ENCODE measurements around the gene DCLRE1A. TPM values are rescaled to one million over a fixed set of nuclear protein-coding genes. Genes with fewer than 3 reads are reported as not detected.
A peak's percentile ranks its signal among the peaks of the same experiment; 100 is the strongest.

The DCLRE1A gene
- total and polyA plus RNA-seq, 2 of the 13 experiments (the other 11 are each of a cell fraction or from before 2014, with no cell fraction given): 6.2 to 19.6 TPM

DNA sequence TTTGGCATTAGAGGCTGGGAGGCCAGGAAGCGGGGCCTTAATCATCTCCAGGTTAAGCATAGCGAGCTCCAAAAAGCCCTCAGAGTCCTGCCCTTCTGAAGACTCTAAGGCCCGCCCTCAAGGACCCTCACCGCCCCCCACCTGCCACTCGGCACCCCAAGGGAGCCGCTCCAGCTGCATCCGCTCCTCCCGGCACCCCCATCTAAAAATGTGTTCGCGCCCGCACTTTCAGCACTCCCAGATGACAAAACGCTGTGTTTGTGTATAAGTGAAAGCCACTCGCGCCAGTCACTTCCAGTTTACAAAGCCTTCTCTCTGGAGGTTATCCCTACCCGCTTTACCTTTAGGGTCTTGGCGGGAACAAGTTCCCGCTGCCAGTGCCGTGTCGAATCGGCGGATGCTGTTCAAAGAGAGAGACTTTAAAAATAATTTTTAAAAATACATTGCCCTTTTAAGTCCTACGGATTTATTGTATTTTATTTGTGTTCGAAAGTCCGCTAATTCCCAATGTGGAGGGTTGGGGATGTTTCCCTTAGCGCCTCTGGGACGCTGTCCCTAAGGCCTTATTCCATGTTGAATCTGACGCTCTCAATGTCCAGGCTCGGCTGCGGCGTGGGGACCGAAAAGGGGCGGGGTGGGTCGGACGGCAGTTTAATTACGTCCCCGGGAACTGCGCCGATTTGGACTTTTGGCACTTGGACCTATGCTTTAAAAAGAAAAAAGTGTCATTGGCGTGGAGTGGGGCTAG lies at the start of gene DCLRE1A, which contains the start of gene NHLRC2 (continued):
- TF ChIP-seq ZNF414 (CRISPR knock-in tag; IDR thresholded peaks at IDR 0.05) (no peak), NR1H2 (CRISPR knock-in tag; IDR thresholded peaks at IDR 0.05; ENCODE audit: borderline replicate concordance, low read depth) (no peak), ZNF331 (CRISPR knock-in tag; IDR thresholded peaks at IDR 0.05) (peak; percentile 15; the same call in 1 of the 2 replicates), NAIF1 (CRISPR knock-in tag; IDR thresholded peaks at IDR 0.05; ENCODE audit: borderline replicate concordance) (peak; percentile 80; the same call in 1 of the 2 replicates), CCDC6 (CRISPR knock-in tag; IDR thresholded peaks at IDR 0.05) (peak; percentile 28; the same call in 1 of the 2 replicates), ZNF382 (CRISPR knock-in tag; IDR thresholded peaks at IDR 0.05; ENCODE audit: borderline replicate concordance) (no peak), NCOA5 (CRISPR knock-in tag; IDR thresholded peaks at IDR 0.05) (no peak), KDM6A (CRISPR knock-in tag; IDR thresholded peaks at IDR 0.05; ENCODE audit: low read depth) (no peak), ARID4A (CRISPR knock-in tag; IDR thresholded peaks at IDR 0.05; ENCODE audit: borderline replicate concordance) (peak; percentile 42; the same call in 1 of the 2 replicates), ZNF740 (CRISPR knock-in tag; IDR thresholded peaks at IDR 0.05) (peak; percentile 94), SALL1 (CRISPR knock-in tag; IDR thresholded peaks at IDR 0.05) (peak; percentile 7; the same call in 1 of the 2 replicates), ZBTB8A (CRISPR knock-in tag; IDR thresholded peaks at IDR 0.05; ENCODE audit: borderline replicate concordance, low read depth) (peak; percentile 87; the same call in 1 of the 2 replicates), MYNN (CRISPR knock-in tag; IDR thresholded peaks at IDR 0.05; ENCODE audit: low read depth) (0 out of 2 replicates have a peak, but pooled peaks have one; percentile 26), ZNF678 (CRISPR knock-in tag; IDR thresholded peaks at IDR 0.05) (0 out of 2 replicates have a peak, but pooled peaks have one; percentile 12)
- TF ChIP-seq, protein P1, sequence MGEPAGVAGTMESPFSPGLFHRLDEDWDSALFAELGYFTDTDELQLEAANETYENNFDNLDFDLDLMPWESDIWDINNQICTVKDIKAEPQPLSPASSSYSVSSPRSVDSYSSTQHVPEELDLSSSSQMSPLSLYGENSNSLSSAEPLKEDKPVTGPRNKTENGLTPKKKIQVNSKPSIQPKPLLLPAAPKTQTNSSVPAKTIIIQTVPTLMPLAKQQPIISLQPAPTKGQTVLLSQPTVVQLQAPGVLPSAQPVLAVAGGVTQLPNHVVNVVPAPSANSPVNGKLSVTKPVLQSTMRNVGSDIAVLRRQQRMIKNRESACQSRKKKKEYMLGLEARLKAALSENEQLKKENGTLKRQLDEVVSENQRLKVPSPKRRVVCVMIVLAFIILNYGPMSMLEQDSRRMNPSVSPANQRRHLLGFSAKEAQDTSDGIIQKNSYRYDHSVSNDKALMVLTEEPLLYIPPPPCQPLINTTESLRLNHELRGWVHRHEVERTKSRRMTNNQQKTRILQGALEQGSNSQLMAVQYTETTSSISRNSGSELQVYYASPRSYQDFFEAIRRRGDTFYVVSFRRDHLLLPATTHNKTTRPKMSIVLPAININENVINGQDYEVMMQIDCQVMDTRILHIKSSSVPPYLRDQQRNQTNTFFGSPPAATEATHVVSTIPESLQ (CRISPR knock-in tag; conservative IDR thresholded peaks at IDR 0.05): 0 out of 2 replicates have a peak, but pooled peaks have one; percentile 57
- TF ChIP-seq, protein P2, sequence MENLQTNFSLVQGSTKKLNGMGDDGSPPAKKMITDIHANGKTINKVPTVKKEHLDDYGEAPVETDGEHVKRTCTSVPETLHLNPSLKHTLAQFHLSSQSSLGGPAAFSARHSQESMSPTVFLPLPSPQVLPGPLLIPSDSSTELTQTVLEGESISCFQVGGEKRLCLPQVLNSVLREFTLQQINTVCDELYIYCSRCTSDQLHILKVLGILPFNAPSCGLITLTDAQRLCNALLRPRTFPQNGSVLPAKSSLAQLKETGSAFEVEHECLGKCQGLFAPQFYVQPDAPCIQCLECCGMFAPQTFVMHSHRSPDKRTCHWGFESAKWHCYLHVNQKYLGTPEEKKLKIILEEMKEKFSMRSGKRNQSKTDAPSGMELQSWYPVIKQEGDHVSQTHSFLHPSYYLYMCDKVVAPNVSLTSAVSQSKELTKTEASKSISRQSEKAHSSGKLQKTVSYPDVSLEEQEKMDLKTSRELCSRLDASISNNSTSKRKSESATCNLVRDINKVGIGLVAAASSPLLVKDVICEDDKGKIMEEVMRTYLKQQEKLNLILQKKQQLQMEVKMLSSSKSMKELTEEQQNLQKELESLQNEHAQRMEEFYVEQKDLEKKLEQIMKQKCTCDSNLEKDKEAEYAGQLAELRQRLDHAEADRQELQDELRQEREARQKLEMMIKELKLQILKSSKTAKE (CRISPR knock-in tag; IDR thresholded peaks at IDR 0.05; ENCODE audit: borderline replicate concordance): no peak
- TF ChIP-seq, protein P3, sequence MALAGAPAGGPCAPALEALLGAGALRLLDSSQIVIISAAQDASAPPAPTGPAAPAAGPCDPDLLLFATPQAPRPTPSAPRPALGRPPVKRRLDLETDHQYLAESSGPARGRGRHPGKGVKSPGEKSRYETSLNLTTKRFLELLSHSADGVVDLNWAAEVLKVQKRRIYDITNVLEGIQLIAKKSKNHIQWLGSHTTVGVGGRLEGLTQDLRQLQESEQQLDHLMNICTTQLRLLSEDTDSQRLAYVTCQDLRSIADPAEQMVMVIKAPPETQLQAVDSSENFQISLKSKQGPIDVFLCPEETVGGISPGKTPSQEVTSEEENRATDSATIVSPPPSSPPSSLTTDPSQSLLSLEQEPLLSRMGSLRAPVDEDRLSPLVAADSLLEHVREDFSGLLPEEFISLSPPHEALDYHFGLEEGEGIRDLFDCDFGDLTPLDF (CRISPR knock-in tag; IDR thresholded peaks at IDR 0.05): peak; percentile 95
